ENCODE results near the gene MEG3. TPM values are rescaled to one million over a fixed set of nuclear protein-coding genes. Genes with fewer than 3 reads are reported as not detected.
"Not testable (repeated sequence)": the region's sequence is repeated elsewhere in the genome, so short reads cannot be mapped to it uniquely, and the experiment has no call there.

MEG3 gene
- total and polyA plus RNA-seq, 3 experiments from 2014 or later: 0.13 TPM; not detected in 2

GRCh38 chr14:100791995-100792394 lies 33.9 kb upstream of the MEG3 start:
- POLR2A ChIA-PET: no interaction called here
- no peaks in the 10 kb centered on the region for H3K4me1 Mint-ChIP-seq
- no peaks in the 10 kb centered on the region for H3K36me3 Mint-ChIP-seq
- Histone ChIP-seq H3K9me3 (ENCODE audit: low read length) (no peaks in the 10 kb centered on the region), H3K36me3 (ENCODE audit: insufficient read depth, low read length) (no peaks in the 10 kb centered on the region), H3K27me3 (ENCODE audit: insufficient read depth, low read length, poor library complexity, severe bottlenecking) (no peaks in the 10 kb centered on the region), H3K27ac (ENCODE audit: low read depth, low read length) (peak overlapping the region; percentile 54), H3K4me3 (ENCODE audit: low read length) (no peak overlapping the region), H3K4me1 (ENCODE audit: insufficient read depth, low read length) (no peaks in the 10 kb centered on the region)
- DNase-seq: no peak
- CTCF ChIA-PET: no interaction called here
- no peak overlapping the region for H3K4me3 Mint-ChIP-seq
- no peak overlapping the region for H3K27ac Mint-ChIP-seq
- H3K9me3 Mint-ChIP-seq: no peaks in the 10 kb centered on the region
- peaks cover 16 to 44% of the 10 kb centered on the region in 2 donors for H3K27me3 Mint-ChIP-seq

- Mint-ChIP-seq H3K36me3 (no peaks in the 10 kb centered on the region), H3K9me3 (no peaks in the 10 kb centered on the region), H3K4me3 (no peak overlapping the region), H3K4me1 (no peaks in the 10 kb centered on the region), H3K27ac (no peak overlapping the region), H3K27me3 (peaks cover 2 to 24% of the 10 kb centered on the region in 2 donors)
- DNase-seq: no peak
- Histone ChIP-seq H3K9me3 (ENCODE audit: low read length) (no peaks in the 10 kb centered on the region), H3K36me3 (ENCODE audit: insufficient read depth, low read length) (no peaks in the 10 kb centered on the region), H3K4me3 (ENCODE audit: low read length) (no peak overlapping the region), H3K27ac (ENCODE audit: low read depth, low read length) (no peak overlapping the region), H3K4me1 (ENCODE audit: insufficient read depth, low read length) (no peaks in the 10 kb centered on the region), H3K27me3 (ENCODE audit: insufficient read depth, low read length, poor library complexity, severe bottlenecking) (no peaks in the 10 kb centered on the region)
- ChIA-PET POLR2A (no interaction called here), CTCF (interaction anchor here (0.8 kb wide), 1 partner anchor 839 kb away, joined by 3 read pairs; no protein-coding TSS in a partner anchor)
These were observed 29.0 kb upstream of the MEG3 start for GRCh38 chr14:100796946-100797345.

- peaks cover 5% of the 10 kb centered on the region in 2 donors for H3K27me3 Mint-ChIP-seq
- ChIA-PET POLR2A (no interaction called here), CTCF (no interaction called here)
- no peak for DNase-seq
- H3K27ac Mint-ChIP-seq: no peak overlapping the region
- H3K4me1 Mint-ChIP-seq: no peaks in the 10 kb centered on the region
- H3K36me3 Mint-ChIP-seq: no peaks in the 10 kb centered on the region
- no peak overlapping the region for H3K27ac ChIP-seq (ENCODE audit: low read depth, low read length)
- no peaks in the 10 kb centered on the region for H3K9me3 Mint-ChIP-seq
- no peaks in the 10 kb centered on the region for H3K27me3 ChIP-seq (ENCODE audit: insufficient read depth, low read length, poor library complexity, severe bottlenecking)
- H3K4me3 ChIP-seq (ENCODE audit: low read length): no peak overlapping the region
- H3K36me3 ChIP-seq (ENCODE audit: insufficient read depth, low read length): no peaks in the 10 kb centered on the region
- H3K4me1 ChIP-seq (ENCODE audit: insufficient read depth, low read length): no peaks in the 10 kb centered on the region
- H3K4me3 Mint-ChIP-seq: no peak overlapping the region
- no peaks in the 10 kb centered on the region for H3K9me3 ChIP-seq (ENCODE audit: low read length)
These were observed 25.9 kb upstream of the MEG3 start for GRCh38 chr14:100800041-100800440.

- H3K27me3 Mint-ChIP-seq; POLR2A ChIA-PET; H3K27me3 ChIP-seq (ENCODE audit: insufficient read depth, low read length, poor library complexity, severe bottlenecking); H3K4me3 ChIP-seq (ENCODE audit: low read length); H3K9me3 ChIP-seq (ENCODE audit: low read length); H3K27ac Mint-ChIP-seq; H3K36me3 ChIP-seq (ENCODE audit: insufficient read depth, low read length); H3K4me3 Mint-ChIP-seq; H3K36me3 Mint-ChIP-seq; H3K27ac ChIP-seq (ENCODE audit: low read depth, low read length); CTCF ChIA-PET; H3K9me3 Mint-ChIP-seq; H3K4me1 Mint-ChIP-seq; DNase-seq; H3K4me1 ChIP-seq (ENCODE audit: insufficient read depth, low read length): not testable (repeated sequence)
These were observed 24.5 kb upstream of the MEG3 start for GRCh38 chr14:100801433-100801832.

- ChIA-PET POLR2A (no interaction called here), CTCF (no interaction called here)
- H3K27me3 ChIP-seq (ENCODE audit: insufficient read depth, low read length, poor library complexity, severe bottlenecking): no peaks in the 10 kb centered on the region
- Mint-ChIP-seq H3K4me1 (no peaks in the 10 kb centered on the region), H3K27ac (no peak overlapping the region), H3K36me3 (no peaks in the 10 kb centered on the region), H3K9me3 (no peaks in the 10 kb centered on the region), H3K4me3 (no peak overlapping the region), H3K27me3 (peaks cover 0 to 5% of the 10 kb centered on the region in 2 donors)
- H3K9me3 ChIP-seq (ENCODE audit: low read length): no peaks in the 10 kb centered on the region
- H3K36me3 ChIP-seq (ENCODE audit: insufficient read depth, low read length): no peaks in the 10 kb centered on the region
- no peaks in the 10 kb centered on the region for H3K4me1 ChIP-seq (ENCODE audit: insufficient read depth, low read length)
- no peak overlapping the region for H3K4me3 ChIP-seq (ENCODE audit: low read length)
- DNase-seq: no peak
- H3K27ac ChIP-seq (ENCODE audit: low read depth, low read length): no peak overlapping the region
These were observed 23.7 kb upstream of the MEG3 start for GRCh38 chr14:100802179-100802578.

GRCh38 chr14:100802766-100803165 lies 23.2 kb upstream of the MEG3 start:
- no peak for DNase-seq
- peaks cover 0 to 5% of the 10 kb centered on the region in 2 donors for H3K27me3 Mint-ChIP-seq
- POLR2A ChIA-PET: no interaction called here
- no peaks in the 10 kb centered on the region for H3K36me3 ChIP-seq (ENCODE audit: insufficient read depth, low read length)
- no peaks in the 10 kb centered on the region for H3K4me1 ChIP-seq (ENCODE audit: insufficient read depth, low read length)
- H3K4me1 Mint-ChIP-seq: no peaks in the 10 kb centered on the region
- no peak overlapping the region for H3K4me3 ChIP-seq (ENCODE audit: low read length)
- H3K27ac ChIP-seq (ENCODE audit: low read depth, low read length): no peak overlapping the region
- H3K27me3 ChIP-seq (ENCODE audit: insufficient read depth, low read length, poor library complexity, severe bottlenecking): no peaks in the 10 kb centered on the region
- CTCF ChIA-PET: no interaction called here
- no peaks in the 10 kb centered on the region for H3K9me3 ChIP-seq (ENCODE audit: low read length)
- no peaks in the 10 kb centered on the region for H3K36me3 Mint-ChIP-seq
- no peak overlapping the region for H3K27ac Mint-ChIP-seq
- no peaks in the 10 kb centered on the region for H3K9me3 Mint-ChIP-seq
- no peak overlapping the region for H3K4me3 Mint-ChIP-seq

GRCh38 chr14:100803226-100803625 lies 22.7 kb upstream of the MEG3 start:
- H3K27ac Mint-ChIP-seq: no peak overlapping the region

GRCh38 chr14:100803676-100804075 lies 22.2 kb upstream of the MEG3 start:
- Histone ChIP-seq H3K9me3 (ENCODE audit: low read length) (no peaks in the 10 kb centered on the region), H3K36me3 (ENCODE audit: insufficient read depth, low read length) (no peaks in the 10 kb centered on the region), H3K4me1 (ENCODE audit: insufficient read depth, low read length) (no peaks in the 10 kb centered on the region), H3K4me3 (ENCODE audit: low read length) (no peak overlapping the region), H3K27ac (ENCODE audit: low read depth, low read length) (no peak overlapping the region), H3K27me3 (ENCODE audit: insufficient read depth, low read length, poor library complexity, severe bottlenecking) (no peaks in the 10 kb centered on the region)
- Mint-ChIP-seq H3K27me3 (peaks cover 0 to 8% of the 10 kb centered on the region in 2 donors), H3K4me1 (no peaks in the 10 kb centered on the region), H3K4me3 (no peak overlapping the region), H3K9me3 (peaks cover 0 to 6% (median 4%) of the 10 kb centered on the region in 5 donors), H3K27ac (no peak overlapping the region), H3K36me3 (no peaks in the 10 kb centered on the region)
- ChIA-PET POLR2A (no interaction called here), CTCF (no interaction called here)
- no peak for DNase-seq

More at GRCh38 chr14:100803226-100803625, 22.7 kb upstream of the MEG3 start:
- Histone ChIP-seq H3K36me3 (ENCODE audit: insufficient read depth, low read length) (no peaks in the 10 kb centered on the region), H3K4me1 (ENCODE audit: insufficient read depth, low read length) (no peaks in the 10 kb centered on the region), H3K27me3 (ENCODE audit: insufficient read depth, low read length, poor library complexity, severe bottlenecking) (no peaks in the 10 kb centered on the region), H3K4me3 (ENCODE audit: low read length) (no peak overlapping the region), H3K9me3 (ENCODE audit: low read length) (no peaks in the 10 kb centered on the region), H3K27ac (ENCODE audit: low read depth, low read length) (no peak overlapping the region)
- POLR2A ChIA-PET: no interaction called here
- no peak for DNase-seq
- H3K36me3 Mint-ChIP-seq: no peaks in the 10 kb centered on the region
- peaks cover 0 to 3% (median 1%) of the 10 kb centered on the region in 5 donors for H3K9me3 Mint-ChIP-seq
- H3K4me1 Mint-ChIP-seq: no peaks in the 10 kb centered on the region
- peaks cover 0 to 5% of the 10 kb centered on the region in 2 donors for H3K27me3 Mint-ChIP-seq
- CTCF ChIA-PET: no interaction called here
- H3K4me3 Mint-ChIP-seq: no peak overlapping the region

GRCh38 chr14:100804138-100804537 lies 21.8 kb upstream of the MEG3 start:
- POLR2A ChIA-PET: no interaction called here
- CTCF ChIA-PET: no interaction called here
- DNase-seq: no peak
- H3K9me3 Mint-ChIP-seq: peaks cover 0 to 11% (median 6%) of the 10 kb centered on the region in 5 donors
- H3K4me1 Mint-ChIP-seq: no peaks in the 10 kb centered on the region
- no peaks in the 10 kb centered on the region for H3K4me1 ChIP-seq (ENCODE audit: insufficient read depth, low read length)
- no peak overlapping the region for H3K27ac ChIP-seq (ENCODE audit: low read depth, low read length)
- H3K36me3 Mint-ChIP-seq: no peaks in the 10 kb centered on the region
- no peaks in the 10 kb centered on the region for H3K27me3 ChIP-seq (ENCODE audit: insufficient read depth, low read length, poor library complexity, severe bottlenecking)
- H3K4me3 ChIP-seq (ENCODE audit: low read length): no peak overlapping the region
- H3K36me3 ChIP-seq (ENCODE audit: insufficient read depth, low read length): no peaks in the 10 kb centered on the region
- H3K27me3 Mint-ChIP-seq: peaks cover 0 to 9% of the 10 kb centered on the region in 2 donors
- H3K9me3 ChIP-seq (ENCODE audit: low read length): no peaks in the 10 kb centered on the region
- no peak overlapping the region for H3K27ac Mint-ChIP-seq
- no peak overlapping the region for H3K4me3 Mint-ChIP-seq

Measured in CD8-positive, alpha-beta memory T cell (primary cell).